MM.1S (cell line): ENCODE measurements around the gene PRKCG.

Source experiments
- DNase-seq: peaks from one replicate; pipeline ENCODE4 v3.0.0-alpha.2; 2015
- H2AFZ ChIP-seq: fragments of 300-600 bp; sonication (generic); 2 replicates; pipeline ENCODE4 v1.6.0; 2016; ENCODE audit warnings: antibody characterized with exemption, low read length
- H3F3A ChIP-seq: fragments of 300-600 bp; sonication (generic); 2 replicates; pipeline ENCODE4 v1.6.1; 2016; ENCODE audit warnings: mild to moderate bottlenecking, antibody characterized with exemption, low read length, moderate library complexity, mixed read lengths; ENCODE audit not compliant: insufficient read depth
- H3K27ac ChIP-seq: fragments of 300-600 bp; sonication (generic); 2 replicates; pipeline ENCODE4 v1.5.1; 2016; ENCODE audit warnings: mild to moderate bottlenecking, low read length
- H3K27me3 ChIP-seq: fragments of 300-600 bp; sonication (generic); replicated peaks from 2 replicates; pipeline ENCODE4 v1.6.0; 2016; ENCODE audit warnings: low read length; ENCODE audit not compliant: insufficient read depth
- H3K36me3 ChIP-seq: fragments of 300-600 bp; sonication (generic); replicated peaks from 2 replicates; pipeline ENCODE4 v1.6.1; 2016; ENCODE audit warnings: mild to moderate bottlenecking, low read length, mixed read lengths; ENCODE audit not compliant: insufficient read depth
- H3K4me1 ChIP-seq: fragments of 300-600 bp; sonication (generic); 2 replicates; pipeline ENCODE4 v1.6.1; 2016; ENCODE audit warnings: low read length, mixed read lengths
- H3K4me2 ChIP-seq: fragments of 300-600 bp; sonication (generic); 2 replicates; pipeline ENCODE4 v1.6.0; 2016; ENCODE audit warnings: low read depth, low read length
- H3K4me3 ChIP-seq: fragments of 300-600 bp; sonication (generic); 2 replicates; pipeline ENCODE4 v1.5.1; 2016; ENCODE audit warnings: low read length, mixed read lengths
- H3K79me2 ChIP-seq: fragments of 300-600 bp; sonication (generic); 2 replicates; pipeline ENCODE4 v1.6.1; 2016; ENCODE audit warnings: mixed run types, low read length, mixed read lengths
- H3K9ac ChIP-seq: fragments of 300-600 bp; sonication (generic); 2 replicates; pipeline ENCODE4 v1.6.1; 2016; ENCODE audit warnings: low read length, mixed read lengths
- H3K9me2 ChIP-seq: fragments of 300-600 bp; sonication (generic); replicated peaks from 2 replicates; pipeline ENCODE4 v1.6.1; 2016; ENCODE audit warnings: mild to moderate bottlenecking, low read length, mixed read lengths; ENCODE audit not compliant: insufficient read depth
- H3K9me3 ChIP-seq: fragments of 300-600 bp; sonication (generic); replicated peaks from 2 replicates; pipeline ENCODE4 v1.6.1; 2016; ENCODE audit warnings: mild to moderate bottlenecking, low read length, mixed read lengths; ENCODE audit not compliant: insufficient read depth
- H4K20me1 ChIP-seq: fragments of 300-600 bp; sonication (generic); 2 replicates; pipeline ENCODE4 v1.6.1; 2016; ENCODE audit warnings: mild to moderate bottlenecking, low read length, moderate library complexity, mixed read lengths; ENCODE audit not compliant: insufficient read depth
- CTCF ChIP-seq: fragments of 300-600 bp; sonication (generic); IDR thresholded peaks from 2 replicates; pipeline ENCODE4 v1.5.1; 2016; ENCODE audit warnings: antibody characterized with exemption, low read length, mixed read lengths
- EZH2 ChIP-seq: fragments of 300-600 bp; sonication (generic); optimal IDR thresholded peaks from 2 replicates; pipeline ENCODE3; 2017; ENCODE audit warnings: low read depth, mild to moderate bottlenecking, antibody characterized with exemption, low read length, mixed read lengths
- EZH2phosphoT487 ChIP-seq: fragments of 300-600 bp; sonication (generic); IDR thresholded peaks from 2 replicates; pipeline ENCODE4 v1.6.1; 2018; ENCODE audit warnings: antibody characterized with exemption, low read length

PRKCG gene

GRCh38 chr19:53883231-53883661 is 1.2 kb downstream of the PRKCG start:
- DNase-seq, result no peak
- no peak overlapping the region for H3K4me3 ChIP-seq
- no peaks in the 10 kb centered on the region for H3K36me3 ChIP-seq
- H3F3A ChIP-seq, result no peaks in the 10 kb centered on the region
- no peak overlapping the region for H2AFZ ChIP-seq
- no peaks in the 10 kb centered on the region for H3K79me2 ChIP-seq
- H3K27ac ChIP-seq, result no peak overlapping the region
- H3K9ac ChIP-seq, result no peak overlapping the region
- no peaks in the 10 kb centered on the region for H3K9me2 ChIP-seq
- no peak overlapping the region for H3K4me2 ChIP-seq
- no peaks in the 10 kb centered on the region for H3K9me3 ChIP-seq
- H3K27me3 ChIP-seq, result peaks cover 12% of the 10 kb centered on the region
- no peak for TF ChIP-seq CTCF
- no peak for TF ChIP-seq EZH2phosphoT487
- no peak for TF ChIP-seq EZH2
- no peaks in the 10 kb centered on the region for H4K20me1 ChIP-seq
- no peaks in the 10 kb centered on the region for H3K4me1 ChIP-seq

GRCh38 chr19:53883741-53884140 is 1.7 kb downstream of the PRKCG start:
- no peaks in the 10 kb centered on the region for H4K20me1 ChIP-seq
- DNase-seq, result no peak
- TF ChIP-seq EZH2phosphoT487, result no peak
- no peak for TF ChIP-seq EZH2
- TF ChIP-seq CTCF, result no peak
- H3K36me3 ChIP-seq, result no peaks in the 10 kb centered on the region
- no peaks in the 10 kb centered on the region for H3K9me2 ChIP-seq
- H3K4me1 ChIP-seq, result no peaks in the 10 kb centered on the region
- H2AFZ ChIP-seq, result no peak overlapping the region
- no peak overlapping the region for H3K4me3 ChIP-seq
- H3K27me3 ChIP-seq, result peaks cover 10% of the 10 kb centered on the region
- no peaks in the 10 kb centered on the region for H3F3A ChIP-seq
- no peaks in the 10 kb centered on the region for H3K9me3 ChIP-seq
- H3K27ac ChIP-seq, result no peak overlapping the region
- H3K4me2 ChIP-seq, result no peak overlapping the region
- H3K79me2 ChIP-seq, result no peaks in the 10 kb centered on the region
- no peak overlapping the region for H3K9ac ChIP-seq

GRCh38 chr19:53884256-53884655 is 2.3 kb downstream of the PRKCG start:
- Histone ChIP-seq H3K4me3 (no peak overlapping the region), H3K27ac (no peak overlapping the region), H3K9ac (no peak overlapping the region), H2AFZ (no peak overlapping the region), H3K4me2 (no peak overlapping the region), H3K9me2 (no peaks in the 10 kb centered on the region), H3K27me3 (peaks cover 7% of the 10 kb centered on the region; the same call in 1 of the 2 replicates), H3K79me2 (no peaks in the 10 kb centered on the region), H3F3A (no peaks in the 10 kb centered on the region), H3K4me1 (no peaks in the 10 kb centered on the region), H3K36me3 (no peaks in the 10 kb centered on the region), H4K20me1 (no peaks in the 10 kb centered on the region), H3K9me3 (no peaks in the 10 kb centered on the region)
- no peak for TF ChIP-seq EZH2
- no peak for TF ChIP-seq CTCF
- TF ChIP-seq EZH2phosphoT487, result no peak
- no peak for DNase-seq
